MCF 10A (cell line): Measurements from ENCODE around the gene ZNF714. TPM values are rescaled to one million over a fixed set of nuclear protein-coding genes. Genes with fewer than 3 reads are reported as not detected.

Source experiments
- BruUV-seq: library from RNA; stranded (reverse); fragments of 400-500 nt; replicated peaks from 2 replicates; lab custom pipeline; 2021; lab: Mats Ljungman, UMichigan
- CTCF ChIA-PET: fragments of 300-600 bp; sonication (Branson Sonifier 250); formaldehyde crosslinking; extraction: SDS; loops from one replicate; lab custom pipeline; 2021; ENCODE audit warnings: antibody characterized with exemption, inconsistent platforms; lab: Yijun Ruan, JAX
- POLR2A ChIA-PET: fragments of 300-600, 350-650 bp; sonication (Branson Sonifier 250); formaldehyde crosslinking; extraction: SDS; loops from one replicate; lab custom pipeline; 2020; ENCODE audit warnings: antibody characterized with exemption, inconsistent platforms; lab: Yijun Ruan, JAX
- DNase-seq: peaks from one replicate; pipeline ENCODE4 v3.0.0-alpha.2; 2018; ENCODE audit not compliant: unreplicated experiment
- H3K27ac Mint-ChIP-seq: one replicate; pipeline ENCODE4 v1.8.0; 2022; ENCODE audit warnings: mild to moderate bottlenecking, low read depth, mixed read lengths; ENCODE audit not compliant: unreplicated experiment
- H3K27me3 Mint-ChIP-seq: one replicate; pipeline ENCODE4 v1.8.0; 2022; ENCODE audit warnings: mixed read lengths; ENCODE audit not compliant: insufficient read depth, unreplicated experiment
- H3K36me3 Mint-ChIP-seq: one replicate; pipeline ENCODE4 v1.8.0; 2022; ENCODE audit warnings: mild to moderate bottlenecking, moderate library complexity, mixed read lengths; ENCODE audit not compliant: insufficient read depth, unreplicated experiment
- H3K4me1 Mint-ChIP-seq: one replicate; pipeline ENCODE4 v1.8.0; 2022; ENCODE audit warnings: mixed read lengths; ENCODE audit not compliant: insufficient read depth, unreplicated experiment
- H3K4me3 Mint-ChIP-seq: one replicate; pipeline ENCODE4 v1.8.0; 2022; ENCODE audit warnings: mild to moderate bottlenecking, moderate library complexity, mixed read lengths; ENCODE audit not compliant: unreplicated experiment
- H3K9me3 Mint-ChIP-seq: one replicate; pipeline ENCODE4 v1.8.0; 2022; ENCODE audit warnings: mixed read lengths; ENCODE audit not compliant: unreplicated experiment
- intact Hi-C: fragments of 100-400 bp; cut with micrococcal nuclease; formaldehyde crosslinking; loops from 2 replicates; pipeline ENCODE4 v1.14.1; 2022
- total RNA-seq: library from RNA; stranded (reverse); gene quantifications from 2 replicates; pipeline ENCODE4 v1.2.3, GENCODE V29; 2022
- TF ChIP-seq, protein P1 (sequence below): fragments of 200-600 bp; IDR thresholded peaks from one replicate; pipeline ENCODE4 v1.8.0; 2022; ENCODE audit warnings: antibody characterized with exemption, mild to moderate bottlenecking; ENCODE audit not compliant: unreplicated experiment

ZNF714 gene
- total RNA-seq, 1 experiment from 2014 or later: 10.0 TPM

DNA sequence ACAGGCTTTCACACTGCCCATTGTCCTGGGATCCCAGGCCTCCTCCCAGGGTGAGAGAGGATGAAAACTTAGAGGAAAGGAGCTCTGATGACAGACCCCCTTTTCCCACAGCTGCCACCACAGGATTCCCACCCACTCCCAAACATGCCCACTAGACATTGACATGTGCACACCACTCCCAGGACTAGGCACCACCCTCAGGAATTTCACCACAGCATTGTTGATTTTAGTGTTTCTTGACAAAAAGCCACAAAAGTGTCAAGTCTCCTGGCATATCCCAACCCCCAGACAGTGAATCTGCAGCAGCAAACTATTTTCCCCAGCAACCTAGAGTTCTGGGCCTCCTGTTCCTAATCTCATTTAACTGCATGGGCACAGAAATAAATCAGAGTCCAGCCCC is 10.1 kb downstream of the ZNF714 start:
- no peaks in the 10 kb centered on the region for H3K9me3 Mint-ChIP-seq
- DNase-seq: peak; percentile 22
- H3K27me3 Mint-ChIP-seq: no peaks in the 10 kb centered on the region
- H3K36me3 Mint-ChIP-seq: peaks cover 9% of the 10 kb centered on the region
- intact Hi-C loops: no loop called here
- POLR2A ChIA-PET: interaction anchor here (1.3 kb wide), 1 partner anchor 61 kb away, joined by 4 read pairs; no protein-coding TSS in a partner anchor
- no peak overlapping the region for H3K4me3 Mint-ChIP-seq
- no TSS peak for BruUV-seq
- peaks cover 7% of the 10 kb centered on the region for H3K4me1 Mint-ChIP-seq
- TF ChIP-seq, protein P1, sequence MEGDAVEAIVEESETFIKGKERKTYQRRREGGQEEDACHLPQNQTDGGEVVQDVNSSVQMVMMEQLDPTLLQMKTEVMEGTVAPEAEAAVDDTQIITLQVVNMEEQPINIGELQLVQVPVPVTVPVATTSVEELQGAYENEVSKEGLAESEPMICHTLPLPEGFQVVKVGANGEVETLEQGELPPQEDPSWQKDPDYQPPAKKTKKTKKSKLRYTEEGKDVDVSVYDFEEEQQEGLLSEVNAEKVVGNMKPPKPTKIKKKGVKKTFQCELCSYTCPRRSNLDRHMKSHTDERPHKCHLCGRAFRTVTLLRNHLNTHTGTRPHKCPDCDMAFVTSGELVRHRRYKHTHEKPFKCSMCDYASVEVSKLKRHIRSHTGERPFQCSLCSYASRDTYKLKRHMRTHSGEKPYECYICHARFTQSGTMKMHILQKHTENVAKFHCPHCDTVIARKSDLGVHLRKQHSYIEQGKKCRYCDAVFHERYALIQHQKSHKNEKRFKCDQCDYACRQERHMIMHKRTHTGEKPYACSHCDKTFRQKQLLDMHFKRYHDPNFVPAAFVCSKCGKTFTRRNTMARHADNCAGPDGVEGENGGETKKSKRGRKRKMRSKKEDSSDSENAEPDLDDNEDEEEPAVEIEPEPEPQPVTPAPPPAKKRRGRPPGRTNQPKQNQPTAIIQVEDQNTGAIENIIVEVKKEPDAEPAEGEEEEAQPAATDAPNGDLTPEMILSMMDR: no peak
- peak overlapping the region; percentile 81 for H3K27ac Mint-ChIP-seq
- CTCF ChIA-PET: no interaction called here

DNA sequence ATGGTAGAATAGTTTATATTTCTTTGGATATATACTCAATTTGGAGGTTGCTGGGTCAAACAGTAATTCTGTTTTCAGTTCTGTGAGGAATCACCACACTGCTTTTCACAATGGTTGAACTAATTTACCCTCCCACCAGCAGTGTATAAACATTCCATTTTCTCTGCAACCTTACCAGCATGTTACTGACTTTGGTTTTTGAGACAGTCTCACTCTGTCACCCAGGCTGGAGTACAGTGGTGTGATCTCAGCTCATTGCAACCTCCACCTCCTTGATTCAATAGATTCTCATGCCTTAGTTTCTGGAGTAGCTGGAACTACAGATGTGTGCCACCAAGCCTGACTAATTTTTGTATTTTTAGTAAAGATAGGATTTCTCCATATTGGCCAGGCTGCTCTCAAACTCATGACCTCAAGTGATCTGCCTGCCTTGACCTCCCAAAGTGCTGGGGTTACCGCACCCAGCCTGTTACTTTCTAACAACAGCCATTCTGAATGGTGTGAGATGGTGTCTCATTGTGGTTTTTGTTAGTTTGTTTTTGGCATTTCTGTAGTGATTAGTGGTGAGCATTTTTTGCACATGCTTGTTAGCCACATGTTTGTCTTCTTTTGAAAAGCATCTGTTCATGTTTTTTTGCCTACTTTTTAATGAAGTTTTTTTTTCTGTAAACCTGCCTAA is 12.5 kb downstream of the ZNF714 start:
- ChIA-PET CTCF (interaction anchor here (0.7 kb wide), 1 partner anchor 127 kb away, joined by 3 read pairs; no protein-coding TSS in a partner anchor), POLR2A (interaction anchor here (0.8 kb wide), 1 partner anchor 48 kb away, joined by 3 read pairs; the partner anchor contains the start of gene ZNF431)
- intact Hi-C loops: no loop called here
- no peaks in the 10 kb centered on the region for H3K27me3 Mint-ChIP-seq
- H3K27ac Mint-ChIP-seq: no peak overlapping the region
- no peaks in the 10 kb centered on the region for H3K9me3 Mint-ChIP-seq
- no TSS peak for BruUV-seq
- peaks cover 7% of the 10 kb centered on the region for H3K4me1 Mint-ChIP-seq
- H3K4me3 Mint-ChIP-seq: no peak overlapping the region
- TF ChIP-seq, protein P1: no peak
- no peak for DNase-seq
- peaks cover 21% of the 10 kb centered on the region for H3K36me3 Mint-ChIP-seq

DNA sequence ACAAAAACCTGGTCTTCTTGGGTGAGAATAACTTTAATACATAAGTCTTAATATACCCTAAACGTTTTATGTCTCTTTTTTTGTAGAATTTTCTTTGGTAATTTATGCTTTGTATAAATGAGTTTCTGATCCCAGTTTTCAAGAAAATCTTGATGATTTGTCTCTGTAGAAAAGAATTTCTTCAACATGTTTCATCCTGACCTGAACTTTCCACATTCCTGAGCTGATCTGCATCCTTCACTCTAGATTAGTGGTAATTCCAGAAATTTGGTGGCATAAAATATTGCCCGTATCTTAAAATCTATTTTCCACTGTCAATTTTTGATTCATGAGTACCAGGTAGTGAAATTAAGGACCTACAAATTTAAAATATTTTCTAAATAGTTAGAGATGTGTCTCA is 16.3 kb downstream of the ZNF714 start:
- POLR2A ChIA-PET: interaction anchor here (0.7 to 1.8 kb wide), 2 partner anchors 15 to 16 kb away, joined by 3 read pairs; partner anchors contain the start of gene ZNF714
- H3K4me3 Mint-ChIP-seq: no peak overlapping the region
- no peak overlapping the region for H3K27ac Mint-ChIP-seq
- intact Hi-C loops: no loop called here
- CTCF ChIA-PET: no interaction called here
- H3K27me3 Mint-ChIP-seq: no peaks in the 10 kb centered on the region
- H3K9me3 Mint-ChIP-seq: no peaks in the 10 kb centered on the region
- TF ChIP-seq, protein P1: no peak
- BruUV-seq: no TSS peak
- H3K36me3 Mint-ChIP-seq: peaks cover 37% of the 10 kb centered on the region
- no peaks in the 10 kb centered on the region for H3K4me1 Mint-ChIP-seq
- no peak for DNase-seq

DNA sequence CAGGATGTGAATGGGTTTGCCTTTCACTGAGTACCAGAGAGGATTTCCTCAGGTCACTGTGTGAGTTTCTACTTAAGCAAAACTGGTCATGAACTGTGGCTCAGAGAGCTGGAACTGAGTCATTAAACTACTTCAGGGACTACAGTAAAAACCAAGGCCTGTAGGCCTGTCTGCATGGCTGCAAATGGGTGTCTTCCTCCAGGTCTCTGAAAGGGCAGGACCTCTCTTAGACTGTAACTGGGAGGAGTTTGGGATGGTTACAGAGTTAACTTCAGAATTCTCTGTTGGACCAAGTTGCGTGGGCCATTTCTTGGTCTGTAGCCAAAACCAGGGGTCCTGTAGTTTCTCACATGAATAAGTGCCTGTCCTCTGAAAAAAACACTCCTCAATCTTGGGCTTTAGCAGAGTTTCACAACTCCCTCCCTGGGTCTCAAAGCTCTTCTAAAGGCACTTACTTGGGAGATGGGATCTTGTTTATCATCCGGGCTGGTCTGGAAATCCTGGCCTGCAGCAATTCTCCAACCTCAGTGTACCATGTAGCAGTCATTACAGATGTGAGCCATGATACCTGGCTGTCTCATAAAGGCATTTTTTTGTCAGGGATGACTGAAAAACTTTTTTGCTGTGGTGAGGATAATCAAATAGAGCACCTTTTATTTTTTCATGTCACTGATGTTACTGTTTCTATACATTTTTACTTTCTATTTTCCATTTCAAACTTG is 19.7 kb downstream of the ZNF714 start:
- Mint-ChIP-seq H3K36me3 (peaks cover 53% of the 10 kb centered on the region), H3K27ac (no peak overlapping the region)
- no peak for DNase-seq

More for the DNA sequence above, 19.7 kb downstream of the ZNF714 start:
- Mint-ChIP-seq H3K4me3 (no peak overlapping the region), H3K4me1 (no peaks in the 10 kb centered on the region), H3K9me3 (no peaks in the 10 kb centered on the region), H3K27me3 (no peaks in the 10 kb centered on the region)
- BruUV-seq: no TSS peak
- TF ChIP-seq, protein P1: no peak
- POLR2A ChIA-PET: no interaction called here
- CTCF ChIA-PET: interaction anchor here (0.7 kb wide), 1 partner anchor 12 kb away, joined by 3 read pairs; no protein-coding TSS in a partner anchor
- intact Hi-C loops: no loop called here
